Hepatocyte (in vitro differentiated cells): ENCODE measurements around the gene NPDC1. TPM values are rescaled to one million over a fixed set of nuclear protein-coding genes. Genes with fewer than 3 reads are reported as not detected.

Source experiments
- DNase-seq: peaks from one replicate; pipeline ENCODE4 v3.0.0-alpha.2; 2016; ENCODE audit warnings: low spot score
- H2AFZ ChIP-seq: fragments of 200-600 bp; sonication (generic); 2 replicates; pipeline ENCODE4 v1.6.0; 2016; ENCODE audit warnings: antibody characterized with exemption, mild to moderate bottlenecking
- H3K27ac ChIP-seq: fragments of 200-600 bp; sonication (generic); 2 replicates; pipeline ENCODE4 v1.5.1; 2016; ENCODE audit warnings: mild to moderate bottlenecking
- H3K27me3 ChIP-seq: fragments of 200-600 bp; sonication (generic); 2 replicates; pipeline ENCODE4 v1.6.1; 2016
- H3K36me3 ChIP-seq: fragments of 200-600 bp; sonication (generic); replicated peaks from 2 replicates; pipeline ENCODE4 v1.5.1; 2016; ENCODE audit warnings: low read depth; ENCODE audit not compliant: insufficient read depth
- H3K4me1 ChIP-seq: fragments of 200-600 bp; sonication (generic); 2 replicates; pipeline ENCODE4 v1.5.1; 2016; ENCODE audit warnings: mild to moderate bottlenecking, moderate library complexity; ENCODE audit not compliant: insufficient read depth
- H3K4me2 ChIP-seq: fragments of 200-600 bp; sonication (generic); 2 replicates; pipeline ENCODE4 v1.6.0; 2016
- H3K4me3 ChIP-seq: fragments of 200-600 bp; sonication (generic); 2 replicates; pipeline ENCODE4 v1.5.1; 2016; ENCODE audit warnings: mild to moderate bottlenecking
- H3K79me2 ChIP-seq: fragments of 200-600 bp; sonication (generic); 2 replicates; pipeline ENCODE4 v1.6.0; 2017; ENCODE audit warnings: mild to moderate bottlenecking
- H3K9me2 ChIP-seq: fragments of 200-600 bp; sonication (generic); replicated peaks from 2 replicates; pipeline ENCODE4 v1.6.0; 2017; ENCODE audit warnings: mild to moderate bottlenecking; ENCODE audit not compliant: insufficient read depth
- H3K9me3 ChIP-seq: fragments of 200-600 bp; sonication (generic); 2 replicates; pipeline ENCODE4 v1.5.1; 2016; ENCODE audit warnings: low read depth, mild to moderate bottlenecking
- H4K20me1 ChIP-seq: fragments of 200-600 bp; sonication (generic); 2 replicates; pipeline ENCODE4 v1.6.0; 2016; ENCODE audit warnings: mild to moderate bottlenecking; ENCODE audit not compliant: insufficient read depth, poor library complexity, severe bottlenecking
- EZH2 ChIP-seq: fragments of 200-600 bp; sonication (generic); IDR thresholded peaks from 2 replicates; pipeline ENCODE4 v1.6.1; 2016; ENCODE audit warnings: antibody characterized with exemption, mild to moderate bottlenecking, borderline replicate concordance
- EZH2phosphoT487 ChIP-seq: fragments of 200-600 bp; sonication (generic); IDR thresholded peaks from one replicate; pipeline ENCODE4 v1.6.1; 2018; ENCODE audit warnings: antibody characterized with exemption, mild to moderate bottlenecking, low read depth, moderate library complexity; ENCODE audit not compliant: unreplicated experiment, severe bottlenecking
- WGBS: methylation state at CpG from one replicate; pipeline ENCODE4 v1.1.6; 2016; ENCODE audit warnings: low lambda C conversion rate; ENCODE audit errors: missing lambda C conversion rate; 5-methylcytosine and 5-hydroxymethylcytosine counted together
- polyA plus RNA-seq: library from polyadenylated mRNA; unstranded; fragments of >200 nt; fragmentation: Nextera tagmentation; extraction: Ambion mirVana; gene quantifications from 2 replicates; pipeline ENCODE4 v1.2.1, GENCODE V29; 2016
- total RNA-seq: library from RNA; depleted of rRNA; stranded (reverse); fragments of >200 nt; gene quantifications from 2 replicates; pipeline ENCODE4 v1.2.3, GENCODE V29; 2014
- TF ChIP-seq, protein P1 (sequence below): fragments of 200-600 bp; sonication (generic); IDR thresholded peaks from 2 replicates; pipeline ENCODE4 v1.5.1; 2016; ENCODE audit warnings: antibody characterized with exemption, mild to moderate bottlenecking; ENCODE audit not compliant: poor library complexity

NPDC1 gene
- total and polyA plus RNA-seq, 2 experiments from 2014 or later, result 12.7 to 72.7 TPM

DNA sequence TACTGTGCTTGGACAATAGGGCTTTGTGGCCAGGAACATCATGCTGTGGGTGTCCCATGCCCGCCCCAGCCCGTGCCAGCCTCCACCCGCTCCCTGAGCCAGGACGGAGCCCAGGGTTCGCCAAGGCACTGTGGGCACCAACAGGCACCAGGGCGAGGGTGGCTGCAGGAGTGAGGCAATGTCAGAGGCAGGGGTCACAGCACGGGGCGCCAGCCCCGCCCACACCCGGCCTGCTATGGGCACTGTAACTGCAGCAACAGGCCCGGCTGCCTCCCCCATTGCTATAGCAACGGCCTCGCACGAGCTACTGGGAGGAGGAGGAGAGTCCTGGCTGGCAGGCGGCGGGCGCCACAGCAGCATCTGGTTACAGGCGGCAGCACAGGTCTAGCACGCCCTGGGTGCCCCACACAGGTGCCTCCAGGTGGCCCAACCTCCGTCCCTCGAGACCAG lies 20.4 kb downstream of the NPDC1 start:
- Histone ChIP-seq H2AFZ (no peak overlapping the region), H3K36me3 (no peaks in the 10 kb centered on the region), H3K9me2 (no peaks in the 10 kb centered on the region), H3K4me3 (no peak overlapping the region), H3K9me3 (no peaks in the 10 kb centered on the region), H3K4me1 (peaks cover 20% of the 10 kb centered on the region), H3K79me2 (no peaks in the 10 kb centered on the region), H3K27me3 (no peaks in the 10 kb centered on the region), H3K27ac (no peak overlapping the region), H4K20me1 (no peaks in the 10 kb centered on the region), H3K4me2 (no peak overlapping the region)
- DNase-seq, result no peak
- TF ChIP-seq, protein P1, sequence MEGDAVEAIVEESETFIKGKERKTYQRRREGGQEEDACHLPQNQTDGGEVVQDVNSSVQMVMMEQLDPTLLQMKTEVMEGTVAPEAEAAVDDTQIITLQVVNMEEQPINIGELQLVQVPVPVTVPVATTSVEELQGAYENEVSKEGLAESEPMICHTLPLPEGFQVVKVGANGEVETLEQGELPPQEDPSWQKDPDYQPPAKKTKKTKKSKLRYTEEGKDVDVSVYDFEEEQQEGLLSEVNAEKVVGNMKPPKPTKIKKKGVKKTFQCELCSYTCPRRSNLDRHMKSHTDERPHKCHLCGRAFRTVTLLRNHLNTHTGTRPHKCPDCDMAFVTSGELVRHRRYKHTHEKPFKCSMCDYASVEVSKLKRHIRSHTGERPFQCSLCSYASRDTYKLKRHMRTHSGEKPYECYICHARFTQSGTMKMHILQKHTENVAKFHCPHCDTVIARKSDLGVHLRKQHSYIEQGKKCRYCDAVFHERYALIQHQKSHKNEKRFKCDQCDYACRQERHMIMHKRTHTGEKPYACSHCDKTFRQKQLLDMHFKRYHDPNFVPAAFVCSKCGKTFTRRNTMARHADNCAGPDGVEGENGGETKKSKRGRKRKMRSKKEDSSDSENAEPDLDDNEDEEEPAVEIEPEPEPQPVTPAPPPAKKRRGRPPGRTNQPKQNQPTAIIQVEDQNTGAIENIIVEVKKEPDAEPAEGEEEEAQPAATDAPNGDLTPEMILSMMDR, result no peak
- TF ChIP-seq EZH2 (no peak), EZH2phosphoT487 (no peak)
- WGBS, result 92% methylated on average over 20 of the region's 21 CpGs

DNA sequence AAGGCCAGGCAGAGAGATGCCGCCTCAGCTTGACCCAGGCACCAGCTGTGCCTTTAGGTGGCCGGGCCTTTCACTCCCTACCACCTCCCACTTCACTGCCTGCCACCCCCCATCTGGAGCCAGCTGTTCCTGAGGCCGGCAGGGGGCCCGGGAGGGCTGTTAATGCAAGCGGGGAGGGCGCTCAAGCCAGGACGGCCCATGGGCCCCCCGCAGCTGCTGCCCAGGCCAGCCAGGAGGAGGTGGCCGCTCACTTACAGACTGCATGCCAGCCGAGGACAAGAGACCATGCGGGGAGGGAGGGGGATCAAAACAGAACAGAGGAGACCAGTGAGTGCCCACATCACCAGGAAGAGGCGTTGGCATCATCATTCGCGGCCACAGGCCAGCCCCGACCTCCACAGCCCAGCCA lies 22.4 kb downstream of the NPDC1 start:
- H3K4me2 ChIP-seq, result no peak overlapping the region
- no peaks in the 10 kb centered on the region for H3K9me3 ChIP-seq
- no peaks in the 10 kb centered on the region for H3K9me2 ChIP-seq
- DNase-seq, result no peak
- TF ChIP-seq EZH2, result no peak
- no peaks in the 10 kb centered on the region for H3K79me2 ChIP-seq
- no peak overlapping the region for H3K4me3 ChIP-seq
- 86% methylated on average over 12 of the region's 15 CpGs for WGBS
- peaks cover 9% of the 10 kb centered on the region for H3K4me1 ChIP-seq
- no peaks in the 10 kb centered on the region for H3K27me3 ChIP-seq
- no peak overlapping the region for H2AFZ ChIP-seq
- no peaks in the 10 kb centered on the region for H4K20me1 ChIP-seq
- no peak overlapping the region for H3K27ac ChIP-seq
- H3K36me3 ChIP-seq, result no peaks in the 10 kb centered on the region

DNA sequence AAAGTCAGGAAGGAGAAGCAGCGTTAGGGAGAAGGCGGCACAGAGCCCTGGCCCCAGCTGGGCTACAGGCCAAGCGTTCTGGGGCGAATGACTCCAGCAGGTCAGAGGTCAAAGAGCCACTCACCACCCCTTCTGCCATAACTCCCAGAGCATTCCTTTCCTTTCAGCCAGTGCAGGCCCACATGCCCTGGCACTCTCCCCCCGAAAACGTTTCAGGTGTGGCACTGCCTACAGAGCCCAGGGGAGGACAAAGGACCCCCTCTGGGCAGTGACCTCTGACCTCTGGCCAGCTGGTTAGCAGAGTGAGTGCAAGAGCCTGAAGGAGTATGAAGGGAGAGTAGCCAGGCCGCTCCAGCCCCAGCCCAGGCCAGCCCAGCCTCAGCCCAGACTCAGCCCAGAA lies 22.8 kb downstream of the NPDC1 start:
- H4K20me1 ChIP-seq, result no peaks in the 10 kb centered on the region
- H3K79me2 ChIP-seq, result no peaks in the 10 kb centered on the region
- no peak overlapping the region for H3K27ac ChIP-seq
- H3K9me3 ChIP-seq, result no peaks in the 10 kb centered on the region
- H3K4me2 ChIP-seq, result no peak overlapping the region
- H3K27me3 ChIP-seq, result no peaks in the 10 kb centered on the region
- no peaks in the 10 kb centered on the region for H3K9me2 ChIP-seq
- H3K4me1 ChIP-seq, result peaks cover 6% of the 10 kb centered on the region
- no peak overlapping the region for H2AFZ ChIP-seq
- WGBS, result 82% methylated on average over 6 of the region's 7 CpGs
- H3K36me3 ChIP-seq, result no peaks in the 10 kb centered on the region
- H3K4me3 ChIP-seq, result no peak overlapping the region
- TF ChIP-seq EZH2 (no peak), EZH2phosphoT487 (no peak)
- TF ChIP-seq, protein P1, result no peak
- no peak for DNase-seq

DNA sequence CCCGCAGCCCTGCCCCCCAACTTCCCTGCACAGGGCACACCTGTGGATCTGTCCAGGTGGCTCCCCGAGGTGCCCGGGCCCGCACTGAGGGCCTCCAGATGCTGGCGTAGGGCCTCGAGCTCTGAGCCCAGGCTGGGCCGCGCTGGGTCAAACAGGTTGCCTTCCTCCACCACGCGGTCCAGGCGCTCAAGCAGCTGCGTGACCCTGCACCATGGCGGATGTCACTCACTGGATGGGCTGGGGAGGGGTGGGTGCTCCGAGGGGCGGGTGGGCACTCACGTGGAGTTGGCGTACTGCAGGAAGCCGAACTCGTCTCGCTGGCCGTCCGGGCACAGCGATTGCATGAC lies 23.3 kb downstream of the NPDC1 start:
- Histone ChIP-seq H4K20me1 (no peaks in the 10 kb centered on the region), H3K4me3 (no peak overlapping the region), H2AFZ (no peak overlapping the region), H3K9me3 (no peaks in the 10 kb centered on the region), H3K9me2 (no peaks in the 10 kb centered on the region), H3K4me1 (peaks cover 6% of the 10 kb centered on the region), H3K27me3 (no peaks in the 10 kb centered on the region), H3K36me3 (no peaks in the 10 kb centered on the region), H3K27ac (no peak overlapping the region), H3K79me2 (no peaks in the 10 kb centered on the region), H3K4me2 (no peak overlapping the region)
- 96% methylated on average over 23 of the region's 23 CpGs for WGBS
- DNase-seq, result no peak
- TF ChIP-seq EZH2phosphoT487 (no peak), EZH2 (no peak)
- TF ChIP-seq, protein P1, result no peak
